Globus pallidus (tissue), 1 donor: Measurements from ENCODE around the gene UBASH3B.

Source experiments
- DNase-seq: peaks from one replicate; pipeline ENCODE4 v3.0.0-alpha.2; 2015; ENCODE audit warnings: low spot score

The UBASH3B gene

GRCh38 chr11:122731500-122731913, 76.0 kb downstream of the UBASH3B start:
- no peak for DNase-seq

- DNase-seq, result no peak
Observed at GRCh38 chr11:122732342-122733315, 77.1 kb downstream of the UBASH3B start.

- peak; percentile 42 for DNase-seq
Observed at GRCh38 chr11:122733318-122733717, 77.8 kb downstream of the UBASH3B start.

GRCh38 chr11:122734848-122735496, 79.5 kb downstream of the UBASH3B start:
- no peak for DNase-seq

GRCh38 chr11:122737951-122738693, 82.6 kb downstream of the UBASH3B start:
- no peak for DNase-seq

- DNase-seq, result peak; percentile 38
Observed at GRCh38 chr11:122741613-122742300, 86.2 kb downstream of the UBASH3B start.

GRCh38 chr11:122742301-122743018, 86.9 kb downstream of the UBASH3B start:
- no peak for DNase-seq

- no peak for DNase-seq
Observed at GRCh38 chr11:122743097-122743741, 87.7 kb downstream of the UBASH3B start.

GRCh38 chr11:122743949-122744348, 88.4 kb downstream of the UBASH3B start:
- no peak for DNase-seq

- DNase-seq, result no peak
Observed at GRCh38 chr11:122744357-122744756, 88.8 kb downstream of the UBASH3B start.

GRCh38 chr11:122745111-122745510, 89.6 kb downstream of the UBASH3B start:
- DNase-seq, result no peak

- DNase-seq, result no peak
Observed at GRCh38 chr11:122746050-122746478, 90.5 kb downstream of the UBASH3B start.

- DNase-seq, result no peak
Observed at GRCh38 chr11:122746611-122747244, 91.2 kb downstream of the UBASH3B start.

- no peak for DNase-seq
Observed at GRCh38 chr11:122747351-122747781, 91.8 kb downstream of the UBASH3B start.

GRCh38 chr11:122749005-122749687, 93.6 kb downstream of the UBASH3B start:
- DNase-seq, result peak; percentile 50

- DNase-seq, result no peak
Observed at GRCh38 chr11:122750049-122750448, 94.5 kb downstream of the UBASH3B start.

GRCh38 chr11:122751292-122752070, 96.0 kb downstream of the UBASH3B start:
- no peak for DNase-seq

GRCh38 chr11:122754028-122754427, 98.5 kb downstream of the UBASH3B start:
- DNase-seq, result no peak
